OCI-LY7 (cell line): ENCODE results near the gene GYPC. TPM values are rescaled to one million over a fixed set of nuclear protein-coding genes. Genes with fewer than 3 reads are reported as not detected.

Source experiments
- BruUV-seq: library from RNA; stranded (reverse); fragments of 400-500 nt; replicated peaks from 2 replicates; lab custom pipeline; 2021; lab: Mats Ljungman, UMichigan
- CTCF ChIA-PET: fragments of 300-600 bp; sonication (Branson Sonifier 250); formaldehyde crosslinking; loops from one replicate; lab custom pipeline; 2022; ENCODE audit warnings: antibody characterized with exemption; ENCODE audit not compliant: unreplicated experiment; lab: Charles Lee
- POLR2A ChIA-PET: fragments of 300-600 bp; sonication (Branson Sonifier 250); formaldehyde crosslinking; loops from one replicate; lab custom pipeline; 2022; ENCODE audit warnings: antibody characterized with exemption; lab: Charles Lee
- DNase-seq: peaks from one replicate; pipeline ENCODE4 v3.0.0-alpha.2; 2015; ENCODE audit warnings: low spot score
- H2AFZ ChIP-seq: fragments of 200-600 bp; sonication (generic), shearing (Covaris generic); 2 replicates; pipeline ENCODE4 v1.6.1; 2014; ENCODE audit warnings: mild to moderate bottlenecking, antibody characterized with exemption, low read length, moderate library complexity
- H3K27ac ChIP-seq: fragments of 200-600 bp; sonication (generic); 2 replicates; pipeline ENCODE4 v1.5.1; 2014; ENCODE audit warnings: mixed run types, low read depth, mild to moderate bottlenecking, moderate library complexity, low read length, inconsistent platforms; ENCODE audit not compliant: poor library complexity, severe bottlenecking
- H3K36me3 ChIP-seq: fragments of 200-600 bp; sonication (generic); 2 replicates; pipeline ENCODE4 v1.6.1; 2014; ENCODE audit warnings: mild to moderate bottlenecking, antibody characterized with exemption, low read length, moderate library complexity, mixed read lengths; ENCODE audit not compliant: insufficient read depth
- H3K4me1 ChIP-seq: fragments of 200-600 bp; sonication (generic); 2 replicates; pipeline ENCODE4 v1.5.1; 2014; ENCODE audit warnings: mild to moderate bottlenecking, low read length; ENCODE audit not compliant: insufficient read depth, poor library complexity, severe bottlenecking
- H3K4me2 ChIP-seq: fragments of 200-600 bp; sonication (generic); 2 replicates; pipeline ENCODE4 v1.6.1; 2014; ENCODE audit warnings: mild to moderate bottlenecking, low read length
- H3K4me3 ChIP-seq: fragments of 200-600 bp; sonication (generic); 2 replicates; pipeline ENCODE4 v1.5.1; 2014; ENCODE audit warnings: mild to moderate bottlenecking, low read depth, low read length; ENCODE audit not compliant: poor library complexity, severe bottlenecking
- H3K79me2 ChIP-seq: fragments of 200-600 bp; sonication (generic); 2 replicates; pipeline ENCODE4 v1.6.1; 2016; ENCODE audit warnings: low read depth, mild to moderate bottlenecking, low read length, moderate library complexity, mixed read lengths; ENCODE audit not compliant: insufficient read depth
- H3K9me2 ChIP-seq: fragments of 200-600 bp; sonication (generic); 2 replicates; pipeline ENCODE4 v1.6.1; 2016; ENCODE audit warnings: mild to moderate bottlenecking, low read length, mixed read lengths; ENCODE audit not compliant: insufficient read depth
- H3K9me3 ChIP-seq: fragments of 200-600 bp; sonication (generic); 2 replicates; pipeline ENCODE4 v1.6.1; 2014; ENCODE audit warnings: mild to moderate bottlenecking, mixed run types, low read length, mixed read lengths
- H4K20me1 ChIP-seq: fragments of 200-600 bp; sonication (generic); 2 replicates; pipeline ENCODE4 v1.6.1; 2014; ENCODE audit warnings: mild to moderate bottlenecking, antibody characterized with exemption, low read length, moderate library complexity, mixed read lengths; ENCODE audit not compliant: insufficient read depth
- CTCF ChIP-seq: fragments of 200-600 bp; sonication (generic); conservative IDR thresholded peaks from 2 replicates; pipeline ENCODE4 v1.5.1; 2014; ENCODE audit warnings: mild to moderate bottlenecking, antibody characterized with exemption, low read length, moderate library complexity, mixed read lengths
- EZH2phosphoT487 ChIP-seq: fragments of 200-600 bp; sonication (generic); IDR thresholded peaks from 2 replicates; pipeline ENCODE4 v1.6.1; 2018; ENCODE audit warnings: low read depth, borderline replicate concordance, mild to moderate bottlenecking, mixed run types, antibody characterized with exemption, low read length, moderate library complexity, mixed read lengths
- intact Hi-C: fragments of 100-400 bp; cut with micrococcal nuclease; formaldehyde crosslinking; loops from one replicate; pipeline ENCODE4 v1.10.0; 2022; ENCODE audit not compliant: unreplicated experiment
- total RNA-seq, 2 experiments: library from RNA; depleted of rRNA in 1 of 2; stranded (reverse); fragments of >200 nt in 1 of 2; shearing (Covaris generic) in 1 of 2; gene quantifications; 2 replicates each; pipeline ENCODE4 v1.2.3, GENCODE V29; 2014 to 2022

The GYPC gene
- total RNA-seq, 2 experiments from 2014 or later: 96.4 to 154 TPM

DNA sequence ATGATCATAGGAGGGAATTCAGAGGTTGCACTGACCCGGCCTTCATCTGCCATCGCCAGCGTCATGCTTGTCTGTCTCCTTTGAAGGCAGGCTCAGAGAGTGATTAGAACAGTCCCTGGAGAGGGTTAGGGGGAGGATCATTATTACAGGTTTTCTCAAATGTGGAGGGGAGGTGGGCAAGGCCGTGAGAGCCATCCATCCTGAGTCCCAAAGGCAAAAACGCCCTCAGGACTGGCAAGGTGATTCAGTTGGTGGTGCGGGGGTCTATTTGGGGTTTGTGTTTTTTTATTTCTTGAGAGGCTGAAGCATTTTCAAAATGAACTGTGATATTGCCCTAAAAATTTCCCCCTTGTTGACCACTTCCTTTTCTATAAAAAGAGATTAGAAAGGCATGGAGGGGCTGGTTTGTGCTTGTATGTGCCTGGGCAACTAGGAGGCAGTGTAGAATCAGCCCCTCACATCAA is 39.3 kb upstream of the GYPC start:
- Histone ChIP-seq H3K27ac (no peak overlapping the region), H3K36me3 (no peaks in the 10 kb centered on the region), H2AFZ (no peak overlapping the region), H3K4me3 (no peak overlapping the region), H3K9me2 (no peaks in the 10 kb centered on the region), H3K79me2 (no peaks in the 10 kb centered on the region), H3K4me1 (peaks cover 3% of the 10 kb centered on the region), H3K9me3 (no peaks in the 10 kb centered on the region; the same call in 1 of the 2 replicates), H3K4me2 (no peak overlapping the region; the same call in 1 of the 2 replicates), H4K20me1 (no peaks in the 10 kb centered on the region)
- no TSS peak for BruUV-seq
- intact Hi-C loops: no loop called here
- ChIA-PET CTCF (no interaction called here), POLR2A (interaction anchor here (0.8 kb wide), 1 partner anchor 11 kb away, joined by 5 read pairs; no protein-coding TSS in a partner anchor)
- DNase-seq: no peak
- TF ChIP-seq CTCF: no peak
- TF ChIP-seq EZH2phosphoT487: no peak

DNA sequence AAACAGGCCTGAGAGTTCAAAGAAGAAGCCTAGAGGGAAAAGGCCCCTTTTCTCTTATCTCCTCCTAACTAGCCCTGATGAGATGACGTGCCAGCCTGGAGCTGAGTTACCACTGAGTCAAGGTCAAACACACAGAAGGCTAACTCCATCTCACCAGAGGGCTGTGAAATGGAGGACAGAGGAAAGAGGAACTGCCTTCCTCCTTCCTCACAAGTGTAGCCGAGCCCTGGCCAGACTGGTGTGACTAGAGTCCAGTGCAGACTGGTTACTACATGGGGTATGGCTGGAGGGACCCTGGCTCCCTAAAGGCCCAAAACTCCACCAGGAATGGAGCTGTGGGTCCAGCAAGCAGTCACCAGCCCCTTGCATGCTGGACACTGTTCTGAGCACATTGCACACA is 35.7 kb upstream of the GYPC start:
- no peak overlapping the region for H3K27ac ChIP-seq
- H3K9me2 ChIP-seq: no peaks in the 10 kb centered on the region
- TF ChIP-seq EZH2phosphoT487 (no peak), CTCF (no peak)
- no peak overlapping the region for H2AFZ ChIP-seq
- H3K9me3 ChIP-seq: no peaks in the 10 kb centered on the region; the same call in 1 of the 2 replicates
- H4K20me1 ChIP-seq: no peaks in the 10 kb centered on the region
- H3K4me1 ChIP-seq: peaks cover 3% of the 10 kb centered on the region
- no peaks in the 10 kb centered on the region for H3K36me3 ChIP-seq
- H3K4me3 ChIP-seq: no peak overlapping the region
- intact Hi-C loops: no loop called here
- ChIA-PET POLR2A (no interaction called here), CTCF (interaction anchor here (0.5 kb wide), 1 partner anchor 281 kb away, joined by 3 read pairs; no protein-coding TSS in a partner anchor)
- no peak for DNase-seq
- H3K79me2 ChIP-seq: no peaks in the 10 kb centered on the region
- no TSS peak for BruUV-seq
- H3K4me2 ChIP-seq: no peak overlapping the region

DNA sequence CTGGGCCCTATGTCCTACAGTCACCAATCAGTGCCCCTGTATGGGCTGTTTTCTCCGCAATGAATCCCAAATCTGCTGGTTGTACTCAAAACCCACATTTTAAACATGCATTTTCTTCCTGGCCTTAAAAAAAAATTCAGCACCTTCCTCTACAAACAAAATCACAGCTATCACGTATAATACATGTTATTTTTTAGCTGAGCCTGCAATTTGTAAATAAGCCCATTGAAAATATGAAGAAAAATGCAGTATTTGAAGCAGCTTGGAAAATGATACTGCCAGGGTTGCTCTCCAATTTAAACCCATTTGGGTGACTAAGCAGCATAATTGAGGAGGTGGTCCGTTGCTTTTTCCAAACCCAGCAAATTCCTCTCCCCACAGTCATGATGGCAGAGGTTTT is 33.0 kb upstream of the GYPC start:
- no TSS peak for BruUV-seq
- CTCF ChIA-PET: no interaction called here

More for the DNA sequence above, 33.0 kb upstream of the GYPC start:
- H4K20me1 ChIP-seq: no peaks in the 10 kb centered on the region
- POLR2A ChIA-PET: no interaction called here
- no peaks in the 10 kb centered on the region for H3K4me1 ChIP-seq
- TF ChIP-seq EZH2phosphoT487: no peak
- TF ChIP-seq CTCF: no peak
- DNase-seq: no peak
- no peaks in the 10 kb centered on the region; the same call in 1 of the 2 replicates for H3K9me3 ChIP-seq
- H3K79me2 ChIP-seq: no peaks in the 10 kb centered on the region
- no peaks in the 10 kb centered on the region for H3K9me2 ChIP-seq
- no peak overlapping the region for H3K4me2 ChIP-seq
- H3K4me3 ChIP-seq: no peak overlapping the region
- intact Hi-C loops: no loop called here
- H2AFZ ChIP-seq: no peak overlapping the region
- H3K27ac ChIP-seq: no peak overlapping the region
- H3K36me3 ChIP-seq: no peaks in the 10 kb centered on the region
